ENCODE data around the gene TRPV2. TPM values are rescaled to one million over a fixed set of nuclear protein-coding genes. Genes with fewer than 3 reads are reported as not detected.
A peak's percentile ranks its signal among the peaks of the same experiment; 100 is the strongest.
"Not testable (repeated sequence)": the region's sequence is repeated elsewhere in the genome, so short reads cannot be mapped to it uniquely, and the experiment has no call there.

TRPV2 gene
- total and polyA plus RNA-seq, 4 donors = 8.5 to 40.3 (median 30.6) TPM

DNA sequence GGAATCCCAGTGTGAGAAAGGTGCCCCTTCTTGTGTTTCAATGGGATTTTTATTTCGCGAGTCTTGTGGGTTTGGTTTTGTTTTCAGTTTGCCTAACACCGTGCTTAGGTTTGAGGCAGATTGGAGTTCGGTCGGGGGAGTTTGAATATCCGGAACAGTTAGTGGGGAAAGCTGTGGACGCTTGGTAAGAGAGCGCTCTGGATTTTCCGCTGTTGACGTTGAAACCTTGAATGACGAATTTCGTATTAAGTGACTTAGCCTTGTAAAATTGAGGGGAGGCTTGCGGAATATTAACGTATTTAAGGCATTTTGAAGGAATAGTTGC, 33.9 kb upstream of the TRPV2 start:
- peak overlapping the region; percentile 79 to 96 for H3K4me3 ChIP-seq (ENCODE audit: low read length in 2 of 2)
- DNase-seq (no peak), ATAC-seq (ENCODE audit: low FRiP score) (no peak)
- peaks cover 0 to 5% of the 10 kb centered on the region in 2 donors for H3K4me1 ChIP-seq (ENCODE audit: control insufficient read depth in 1 of 2, insufficient read depth in 2 of 2, low read length in 2 of 2)
- 1 to 4% methylated on average over 14 of the region's 14 CpGs for WGBS, 2 donors
- H3K36me3 ChIP-seq (ENCODE audit: control insufficient read depth in 1 of 2, insufficient read depth in 2 of 2, low read length in 1 of 2) = no peaks in the 10 kb centered on the region
- intact Hi-C loops (cut with DNase I) = loop anchor here (2.0 to 5.0 kb wide), 3 partner anchors 25 to 56 kb away; partner anchors contain the start of gene TRPV2 (in 1 of the 2)
- peaks cover 0 to 1% of the 10 kb centered on the region in 2 donors for H3K27me3 ChIP-seq (ENCODE audit: control insufficient read depth in 1 of 2, insufficient read depth in 2 of 2, low read length in 1 of 2)
- H3K27ac ChIP-seq (ENCODE audit: low read depth in 1 of 2, low read length in 2 of 2) = peak overlapping the region in 1 of 2 donors; percentile 90
- H3K9me3 ChIP-seq (ENCODE audit: control insufficient read depth, low read length) = no peaks in the 10 kb centered on the region

DNA sequence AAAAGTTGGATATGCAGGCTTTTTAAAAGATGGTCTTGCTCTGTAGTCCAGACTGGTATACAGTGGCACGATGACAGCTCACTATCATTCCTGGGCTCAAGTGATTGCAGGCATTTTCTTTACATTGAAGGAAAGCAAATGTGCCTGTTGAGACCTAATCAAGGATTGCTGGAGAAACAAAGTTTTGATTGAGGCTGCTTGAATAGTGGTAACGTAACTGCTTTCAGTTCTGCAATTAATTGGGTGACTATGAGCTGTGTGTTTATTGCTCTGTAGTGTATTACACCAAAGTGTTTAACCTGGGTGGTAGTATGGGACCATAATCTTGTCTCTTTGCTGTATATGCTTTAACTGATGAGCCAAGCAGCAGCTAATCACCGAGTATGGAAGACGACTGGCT, 32.2 kb upstream of the TRPV2 start:
- H3K27me3 ChIP-seq (ENCODE audit: control insufficient read depth in 1 of 2, insufficient read depth in 2 of 2, low read length in 1 of 2) = peaks cover 0 to 1% of the 10 kb centered on the region in 2 donors
- peaks cover 0 to 5% of the 10 kb centered on the region in 2 donors for H3K4me1 ChIP-seq (ENCODE audit: control insufficient read depth in 1 of 2, insufficient read depth in 2 of 2, low read length in 2 of 2)
- 71 to 77% methylated on average over 4 of the region's 4 CpGs for WGBS, 2 donors
- intact Hi-C loops (cut with DNase I) = loop anchor here (5.0 kb wide), 2 partner anchors 34 to 54 kb away; partner anchors contain the start of gene TRPV2 (in 1 of the 2)
- no peak for ATAC-seq (ENCODE audit: low FRiP score)
- H3K36me3 ChIP-seq (ENCODE audit: control insufficient read depth in 1 of 2, insufficient read depth in 2 of 2, low read length in 1 of 2) = no peaks in the 10 kb centered on the region
- no peak overlapping the region for H3K4me3 ChIP-seq (ENCODE audit: low read length in 2 of 2)
- no peaks in the 10 kb centered on the region for H3K9me3 ChIP-seq (ENCODE audit: control insufficient read depth, low read length)
- DNase-seq = no peak
- no peak overlapping the region for H3K27ac ChIP-seq (ENCODE audit: low read depth in 1 of 2, low read length in 2 of 2)

DNA sequence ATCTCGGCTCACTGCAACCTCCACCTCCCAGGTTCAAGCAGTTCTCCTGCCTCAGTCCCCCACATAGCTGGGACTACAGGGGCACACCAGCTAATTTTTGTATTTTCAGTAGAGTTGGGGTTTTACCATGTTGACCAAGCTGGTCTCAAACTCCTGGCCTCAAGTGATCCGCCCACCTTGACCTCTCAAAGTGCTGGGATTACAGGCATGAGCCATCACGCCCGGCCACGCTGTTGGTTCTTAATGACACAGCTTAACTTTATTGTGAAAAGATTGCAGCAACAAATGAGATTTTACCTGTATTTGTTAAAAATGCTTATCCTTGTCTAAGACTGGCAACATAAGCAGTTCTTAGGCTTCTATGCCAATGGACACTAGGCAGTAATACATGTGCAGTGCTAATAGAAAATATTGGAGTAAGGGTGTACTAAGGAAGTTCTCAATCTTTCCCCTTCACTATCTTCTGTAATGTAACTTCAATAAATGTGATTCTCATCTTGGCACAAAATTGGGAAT, 31.5 kb upstream of the TRPV2 start:
- DNase-seq (no peak), ATAC-seq (ENCODE audit: low FRiP score) (no peak)

DNA sequence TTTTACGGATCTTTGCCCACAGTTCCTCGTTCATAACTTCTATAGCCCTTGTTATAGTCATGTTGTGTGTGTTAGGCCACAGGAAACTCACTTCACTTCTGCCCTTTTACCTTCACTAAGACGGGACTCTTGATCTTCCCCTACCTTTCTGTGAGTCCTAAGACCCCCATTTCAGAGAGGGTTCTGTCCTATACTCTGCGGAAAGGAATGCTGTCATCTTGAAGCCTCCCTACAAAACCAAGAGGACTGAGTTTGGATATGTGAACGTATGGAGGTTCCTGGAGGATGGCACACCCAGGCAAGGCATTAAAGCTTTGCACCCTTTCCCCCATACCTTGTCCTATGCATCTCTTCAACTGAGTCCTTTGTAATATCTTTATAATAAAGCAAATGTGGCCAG, 30.8 kb upstream of the TRPV2 start:
- Histone ChIP-seq H3K27me3 (ENCODE audit: control insufficient read depth in 1 of 2, insufficient read depth in 2 of 2, low read length in 1 of 2) (peaks cover 0 to 1% of the 10 kb centered on the region in 2 donors), H3K36me3 (ENCODE audit: control insufficient read depth in 1 of 2, insufficient read depth in 2 of 2, low read length in 1 of 2) (no peaks in the 10 kb centered on the region), H3K9me3 (ENCODE audit: control insufficient read depth, low read length) (no peaks in the 10 kb centered on the region), H3K27ac (ENCODE audit: low read depth in 1 of 2, low read length in 2 of 2) (no peak overlapping the region), H3K4me3 (ENCODE audit: low read length in 2 of 2) (no peak overlapping the region), H3K4me1 (ENCODE audit: control insufficient read depth in 1 of 2, insufficient read depth in 2 of 2, low read length in 2 of 2) (peaks cover 0 to 5% of the 10 kb centered on the region in 2 donors)
- intact Hi-C loops (cut with DNase I) = loop anchor here (5.0 kb wide), 2 partner anchors 33 to 53 kb away; partner anchors contain the start of gene TRPV2 (in 1 of the 2)
- ATAC-seq (ENCODE audit: low FRiP score) = no peak
- DNase-seq = no peak
- 78% methylated on average over 5 of the region's 5 CpGs for WGBS, 2 donors

More for the DNA sequence above, 31.5 kb upstream of the TRPV2 start:
- Histone ChIP-seq H3K27ac (ENCODE audit: low read depth in 1 of 2, low read length in 2 of 2) (no peak overlapping the region), H3K4me3 (ENCODE audit: low read length in 2 of 2) (no peak overlapping the region), H3K4me1 (ENCODE audit: control insufficient read depth in 1 of 2, insufficient read depth in 2 of 2, low read length in 2 of 2) (peaks cover 0 to 5% of the 10 kb centered on the region in 2 donors), H3K27me3 (ENCODE audit: control insufficient read depth in 1 of 2, insufficient read depth in 2 of 2, low read length in 1 of 2) (peaks cover 0 to 1% of the 10 kb centered on the region in 2 donors), H3K36me3 (ENCODE audit: control insufficient read depth in 1 of 2, insufficient read depth in 2 of 2, low read length in 1 of 2) (no peaks in the 10 kb centered on the region), H3K9me3 (ENCODE audit: control insufficient read depth, low read length) (no peaks in the 10 kb centered on the region)
- 90 to 91% methylated on average over 5 of the region's 5 CpGs for WGBS, 2 donors
- intact Hi-C loops (cut with DNase I) = loop anchor here (5.0 kb wide), 2 partner anchors 33 to 53 kb away; partner anchors contain the start of gene TRPV2 (in 1 of the 2)

DNA sequence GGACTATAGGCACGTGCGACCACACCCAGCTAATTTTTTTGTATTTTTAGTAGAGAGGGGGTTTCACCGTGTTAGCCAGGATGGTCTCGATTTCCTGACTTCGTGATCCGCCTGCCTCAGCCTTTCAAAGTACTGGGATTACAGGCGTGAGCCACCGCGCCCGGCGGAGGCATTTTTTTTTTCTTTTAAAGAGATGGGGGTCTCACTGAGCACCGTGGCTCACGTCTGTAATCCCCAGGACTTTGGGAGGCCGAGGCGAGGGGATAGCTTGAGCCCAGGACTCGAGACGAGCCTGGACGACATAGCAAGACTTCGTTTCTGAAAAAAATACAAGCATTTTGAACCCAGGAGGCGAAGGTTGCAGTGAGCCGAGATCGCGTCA, 29.3 kb upstream of the TRPV2 start:
- H3K4me1 ChIP-seq (ENCODE audit: control insufficient read depth in 1 of 2, insufficient read depth in 2 of 2, low read length in 2 of 2); ATAC-seq (ENCODE audit: low FRiP score); intact Hi-C loops (cut with DNase I): not testable (repeated sequence)

DNA sequence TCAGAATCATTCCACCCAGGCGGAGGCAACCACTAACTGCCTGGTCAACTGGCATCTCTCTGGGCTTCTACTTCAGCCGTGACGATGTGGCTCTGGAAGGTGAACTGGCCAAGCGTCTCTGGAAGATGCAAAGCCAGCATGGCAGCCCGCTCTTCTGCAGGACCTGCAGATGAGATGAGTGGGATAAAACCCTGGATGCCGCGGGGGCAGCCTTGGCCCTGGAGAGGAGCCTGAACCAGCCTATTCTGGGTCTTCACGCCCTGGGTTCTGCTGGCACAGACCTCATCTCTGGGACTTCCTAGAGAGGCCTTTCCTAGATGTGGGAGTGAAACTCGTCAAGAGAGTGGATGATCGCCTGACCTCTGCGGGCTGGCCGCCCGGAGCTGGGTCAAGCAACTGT, 23.9 kb upstream of the TRPV2 start:
- Histone ChIP-seq H3K27ac (ENCODE audit: low read depth in 1 of 2, low read length in 2 of 2) (no peak overlapping the region), H3K36me3 (ENCODE audit: control insufficient read depth in 1 of 2, insufficient read depth in 2 of 2, low read length in 1 of 2) (no peaks in the 10 kb centered on the region), H3K27me3 (ENCODE audit: control insufficient read depth in 1 of 2, insufficient read depth in 2 of 2, low read length in 1 of 2) (no peaks in the 10 kb centered on the region), H3K4me3 (ENCODE audit: low read length in 2 of 2) (no peak overlapping the region), H3K4me1 (ENCODE audit: control insufficient read depth in 1 of 2, insufficient read depth in 2 of 2, low read length in 2 of 2) (no peaks in the 10 kb centered on the region), H3K9me3 (ENCODE audit: control insufficient read depth, low read length) (no peaks in the 10 kb centered on the region)
- DNase-seq = no peak
- intact Hi-C loops (cut with DNase I) = no loop called here
- 94 to 96% methylated on average over 13 of the region's 13 CpGs for WGBS, 2 donors
- ATAC-seq (ENCODE audit: low FRiP score) = no peak

More for the DNA sequence above, 29.3 kb upstream of the TRPV2 start:
- not testable (repeated sequence) for H3K27ac ChIP-seq (ENCODE audit: low read depth in 1 of 2, low read length in 2 of 2); H3K4me3 ChIP-seq (ENCODE audit: low read length in 2 of 2); H3K36me3 ChIP-seq (ENCODE audit: control insufficient read depth in 1 of 2, insufficient read depth in 2 of 2, low read length in 1 of 2); H3K27me3 ChIP-seq (ENCODE audit: control insufficient read depth in 1 of 2, insufficient read depth in 2 of 2, low read length in 1 of 2); H3K9me3 ChIP-seq (ENCODE audit: control insufficient read depth, low read length); DNase-seq
- WGBS, 2 donors = 46 to 48% methylated on average over 23 of the region's 23 CpGs

DNA sequence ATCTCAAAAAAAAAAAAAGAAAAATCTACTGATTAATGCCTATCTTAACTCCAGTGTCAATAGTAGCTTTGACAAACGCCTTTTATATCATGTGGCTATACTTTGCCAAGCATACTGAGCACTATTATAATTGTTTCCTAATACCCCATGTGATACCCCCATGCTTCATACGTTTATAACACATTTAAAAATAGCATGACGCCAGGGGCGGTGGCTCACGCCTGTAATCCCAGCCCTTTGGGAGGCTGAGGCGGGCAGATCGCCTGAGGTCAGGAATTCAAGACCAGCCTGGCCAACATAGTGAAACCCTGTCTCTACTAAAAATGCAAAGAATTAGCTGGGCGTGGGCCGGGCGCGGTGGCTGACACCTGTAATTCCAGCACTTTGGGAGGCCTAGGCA, 22.9 kb upstream of the TRPV2 start:
- H3K27me3 ChIP-seq (ENCODE audit: control insufficient read depth in 1 of 2, insufficient read depth in 2 of 2, low read length in 1 of 2); H3K9me3 ChIP-seq (ENCODE audit: control insufficient read depth, low read length); H3K27ac ChIP-seq (ENCODE audit: low read depth in 1 of 2, low read length in 2 of 2); intact Hi-C loops (cut with DNase I); ATAC-seq (ENCODE audit: low FRiP score); H3K4me1 ChIP-seq (ENCODE audit: control insufficient read depth in 1 of 2, insufficient read depth in 2 of 2, low read length in 2 of 2); H3K4me3 ChIP-seq (ENCODE audit: low read length in 2 of 2); H3K36me3 ChIP-seq (ENCODE audit: control insufficient read depth in 1 of 2, insufficient read depth in 2 of 2, low read length in 1 of 2); DNase-seq: not testable (repeated sequence)
- WGBS, 2 donors = 93% methylated on average over 11 of the region's 11 CpGs

DNA sequence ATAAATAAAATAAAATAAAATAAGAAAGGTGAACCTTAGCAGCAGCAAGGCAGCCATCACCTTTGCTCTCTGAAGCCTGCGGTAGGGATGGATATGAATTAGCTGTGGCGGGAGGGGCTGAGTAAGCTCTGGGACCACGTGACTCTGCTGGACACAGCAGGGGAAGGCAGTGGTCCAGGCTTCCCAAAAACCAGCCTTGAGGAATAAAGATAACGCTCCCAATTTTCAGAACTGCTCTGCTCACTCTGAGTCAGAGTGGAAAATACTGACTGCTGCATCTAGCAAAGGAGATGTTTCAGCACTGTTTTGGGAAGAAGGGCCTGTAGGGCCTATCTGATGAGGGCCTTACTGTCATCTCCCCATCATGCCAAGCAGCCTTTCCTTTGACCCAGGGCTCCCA, 19.5 kb upstream of the TRPV2 start:
- intact Hi-C loops (cut with DNase I); H3K4me3 ChIP-seq (ENCODE audit: low read length in 2 of 2); H3K4me1 ChIP-seq (ENCODE audit: control insufficient read depth in 1 of 2, insufficient read depth in 2 of 2, low read length in 2 of 2); H3K27me3 ChIP-seq (ENCODE audit: control insufficient read depth in 1 of 2, insufficient read depth in 2 of 2, low read length in 1 of 2); H3K9me3 ChIP-seq (ENCODE audit: control insufficient read depth, low read length); H3K36me3 ChIP-seq (ENCODE audit: control insufficient read depth in 1 of 2, insufficient read depth in 2 of 2, low read length in 1 of 2): not testable (repeated sequence)
- ATAC-seq (ENCODE audit: low FRiP score) = peak; percentile 88
- WGBS, 2 donors = 5 to 6% methylated on average over 4 of the region's 4 CpGs
- H3K27ac ChIP-seq (ENCODE audit: low read depth in 1 of 2, low read length in 2 of 2) = peak overlapping the region in 1 of 2 donors; percentile 46
- DNase-seq = peak in 1 of 2 donors; percentile 74

DNA sequence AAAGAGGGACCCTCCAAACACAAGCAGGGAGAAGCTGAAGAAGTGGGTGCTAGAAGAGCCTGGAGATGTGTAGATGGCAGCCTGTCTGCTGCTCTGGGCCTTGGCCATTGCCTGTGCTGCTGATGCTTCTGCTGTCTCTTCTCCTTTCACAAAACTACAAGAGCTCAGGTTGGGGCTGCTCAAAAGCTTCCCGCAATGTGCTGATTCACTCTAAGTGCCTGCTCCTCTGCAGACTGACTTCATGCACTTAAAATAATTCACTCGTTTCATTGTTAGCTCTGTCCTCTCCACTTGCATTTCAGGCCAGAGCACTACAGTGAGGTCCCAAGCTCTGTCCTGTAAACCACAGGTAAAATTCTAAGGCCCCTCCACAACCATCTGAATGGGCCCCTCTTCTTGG, 18.7 kb upstream of the TRPV2 start:
- H3K4me3 ChIP-seq (ENCODE audit: low read length in 2 of 2); H3K27me3 ChIP-seq (ENCODE audit: control insufficient read depth in 1 of 2, insufficient read depth in 2 of 2, low read length in 1 of 2); H3K9me3 ChIP-seq (ENCODE audit: control insufficient read depth, low read length); H3K36me3 ChIP-seq (ENCODE audit: control insufficient read depth in 1 of 2, insufficient read depth in 2 of 2, low read length in 1 of 2); DNase-seq; H3K4me1 ChIP-seq (ENCODE audit: control insufficient read depth in 1 of 2, insufficient read depth in 2 of 2, low read length in 2 of 2); intact Hi-C loops (cut with DNase I): not testable (repeated sequence)
- WGBS, 2 donors = 2 to 10% methylated on average over 2 of the region's 2 CpGs
- H3K27ac ChIP-seq (ENCODE audit: low read depth in 1 of 2, low read length in 2 of 2) = peak overlapping the region; percentile 51 to 87
- peak; percentile 65 for ATAC-seq (ENCODE audit: low FRiP score)
